Naive thymus-derived CD4-positive, alpha-beta T cell (primary cell): ENCODE results near the gene RHOG. TPM values are rescaled to one million over a fixed set of nuclear protein-coding genes. Genes with fewer than 3 reads are reported as not detected.

Experiments
- ATAC-seq: fragments of 150-1000 bp; cut with Tn5 transposase; 2 replicates; pipeline ENCODE4 v1.10.0; 2021; ENCODE audit warnings: mild to moderate bottlenecking, moderate library complexity
- CTCF ChIA-PET: fragments of 350-600 bp; sonication (Branson Sonifier 250); formaldehyde crosslinking; loops from one replicate; lab custom pipeline; 2021; ENCODE audit warnings: antibody characterized with exemption; lab: Charles Lee
- POLR2A ChIA-PET: fragments of 350-600 bp; sonication (Branson Sonifier 250); formaldehyde crosslinking; loops from one replicate; lab custom pipeline; 2021; ENCODE audit warnings: antibody characterized with exemption, inconsistent platforms; lab: Charles Lee
- DNase-seq, 9 donors: peaks; one replicate each; pipeline versions ENCODE4 v3.0.0 to v3.0.0-alpha.2; 2020 to 2022; ENCODE audit warnings: mixed read lengths in 1 of 9
- H3K27ac ChIP-seq: one replicate; pipeline ENCODE4 v1.7.0; 2013; ENCODE audit warnings: mild to moderate bottlenecking, low read depth, low read length, moderate library complexity
- H3K27me3 ChIP-seq, 2 donors: one replicate each; pipeline ENCODE4 v1.7.0; 2013; ENCODE audit warnings: low read length in 2 of 2, mild to moderate bottlenecking in 2 of 2, moderate library complexity in 2 of 2; ENCODE audit not compliant: control insufficient read depth in 2 of 2, insufficient read depth in 2 of 2
- H3K36me3 ChIP-seq, 3 experiments: 1 replicate in 2 of 3; 2 replicates in 1 of 3; pipeline ENCODE4 v1.7.0; 2013; ENCODE audit warnings: low read length in 3 of 3, mild to moderate bottlenecking in 3 of 3, moderate library complexity in 1 of 3; ENCODE audit not compliant: insufficient read depth in 3 of 3, control insufficient read depth in 2 of 3
- H3K4me1 ChIP-seq, 2 donors: one replicate each; pipeline ENCODE4 v1.7.0; 2013; ENCODE audit warnings: low read length in 2 of 2, mild to moderate bottlenecking in 2 of 2, moderate library complexity in 1 of 2; ENCODE audit not compliant: control insufficient read depth in 2 of 2, insufficient read depth in 2 of 2
- H3K4me3 ChIP-seq: 2 replicates; pipeline ENCODE4 v1.7.0; 2013; ENCODE audit warnings: mild to moderate bottlenecking, low read length
- H3K9me3 ChIP-seq, 3 experiments: 1 replicate in 2 of 3; 2 replicates in 1 of 3; pipeline ENCODE4 v1.7.0; 2013; ENCODE audit warnings: low read length in 3 of 3; ENCODE audit not compliant: control insufficient read depth in 2 of 3
- H3K27ac Mint-ChIP-seq, 9 donors: one replicate each; pipeline ENCODE4 v1.8.0; 2020 to 2022; ENCODE audit warnings: mixed read lengths in 9 of 9, mild to moderate bottlenecking in 8 of 9, moderate library complexity in 5 of 9, inconsistent platforms in 2 of 9
- H3K27me3 Mint-ChIP-seq, 5 donors: one replicate each; pipeline ENCODE4 v1.8.0; 2021 to 2022; ENCODE audit warnings: mixed read lengths in 5 of 5, mild to moderate bottlenecking in 1 of 5
- H3K36me3 Mint-ChIP-seq, 5 donors: one replicate each; pipeline ENCODE4 v1.8.0; 2020 to 2022; ENCODE audit warnings: mixed read lengths in 5 of 5, mild to moderate bottlenecking in 3 of 5, inconsistent platforms in 1 of 5
- H3K4me1 Mint-ChIP-seq, 7 donors: one replicate each; pipeline ENCODE4 v1.8.0; 2020 to 2022; ENCODE audit warnings: mixed read lengths in 7 of 7, mild to moderate bottlenecking in 3 of 7, inconsistent platforms in 1 of 7
- H3K4me3 Mint-ChIP-seq, 10 donors: one replicate each; pipeline ENCODE4 v1.8.0; 2020 to 2022; ENCODE audit warnings: mild to moderate bottlenecking in 10 of 10, mixed read lengths in 10 of 10, moderate library complexity in 6 of 10, inconsistent platforms in 2 of 10
- H3K9me3 Mint-ChIP-seq, 11 donors: one replicate each; pipeline ENCODE4 v1.8.0; 2020 to 2022; ENCODE audit warnings: mixed read lengths in 11 of 11, mild to moderate bottlenecking in 4 of 11, inconsistent platforms in 1 of 11, moderate library complexity in 1 of 11
- intact Hi-C, 2 donors: fragments of 100-400 bp; cut with micrococcal nuclease; formaldehyde crosslinking; loops; one replicate each; pipeline ENCODE4 v1.15.1; 2023
- polyA plus RNA-seq, 2 donors: library from polyadenylated mRNA; unstranded; fragments of 300-500 nt; fragmentation: Illumina TruSeq; gene quantifications; one replicate each; pipeline ENCODE4 v1.2.3, GENCODE V29; 2021
- total RNA-seq, 6 experiments: library from RNA in 5 of 6; stranded (reverse) in 5 of 6; gene quantifications; 1 replicate in 5 of 6; 2 replicates in 1 of 6; pipeline ENCODE4 v1.2.3 and lab custom pipeline; 2021 to 2026

Gene RHOG
- total and polyA plus RNA-seq, 7 experiments from 2014 or later = 89.4 to 220 (median 133) TPM

DNA sequence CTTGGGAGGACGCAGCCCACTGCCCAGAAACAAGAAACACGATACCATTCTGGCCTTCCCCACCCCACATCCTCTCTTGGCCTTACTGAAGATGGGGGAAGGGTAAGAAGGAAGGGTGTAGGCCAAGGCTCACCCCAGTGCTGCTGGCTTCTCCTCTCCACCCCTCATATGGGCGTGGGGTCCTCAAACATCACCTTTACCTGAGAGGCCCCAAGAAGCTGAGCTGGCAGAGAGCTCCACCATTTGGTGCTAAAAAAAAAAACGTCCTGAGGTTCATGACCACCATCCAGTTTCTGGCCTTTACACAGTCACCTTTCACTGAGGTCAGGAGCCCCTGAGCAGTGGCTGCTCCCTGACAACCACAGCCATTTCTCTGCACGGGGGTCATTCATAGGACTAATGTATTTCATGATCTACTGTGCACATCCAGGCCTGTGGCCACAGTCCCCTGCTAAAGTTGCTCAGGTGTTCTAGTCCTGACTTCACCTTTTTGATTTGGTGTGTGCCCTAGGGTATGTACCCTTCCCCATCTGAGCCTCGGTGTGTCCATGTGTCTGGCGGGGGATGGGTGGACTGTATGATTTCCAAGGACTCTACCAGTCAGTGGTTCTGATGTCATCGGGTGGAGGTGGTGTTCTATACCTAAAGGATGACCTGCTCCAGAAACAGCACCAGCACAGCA, 15.1 kb downstream of the RHOG start:
- peak overlapping the region; percentile 38 for H3K27ac ChIP-seq
- no peak overlapping the region for H3K4me3 ChIP-seq
- H3K27me3 Mint-ChIP-seq = no peaks in the 10 kb centered on the region
- H3K27me3 ChIP-seq = no peaks in the 10 kb centered on the region
- peaks cover 20 to 53% (median 48%) of the 10 kb centered on the region in 7 donors for H3K4me1 Mint-ChIP-seq
- H3K36me3 ChIP-seq = peaks cover 0 to 46% (median 5%) of the 10 kb centered on the region in 3 experiments
- ChIA-PET POLR2A (interaction anchor here (0.9 to 5.3 kb wide), 5 partner anchors 9 to 28 kb away, joined by 3 to 52 read pairs (median 7); partner anchors contain the start of gene RHOG), CTCF (interaction anchor here (0.6 to 4.0 kb wide), 9 partner anchors 10 to 248 kb away, joined by 3 to 20 read pairs (median 7); partner anchors contain the start of gene RHOG)
- peak overlapping the region; percentile 33 to 96 (median 87) for H3K27ac Mint-ChIP-seq
- ATAC-seq (peak; percentile 11), DNase-seq (no peak)
- intact Hi-C loops = loop anchor here in 1 of 2 donors (2.0 kb wide), 1 partner anchor 29 kb away; the partner anchor contains the start of gene NUP98
- peaks cover 0 to 24% (median 12%) of the 10 kb centered on the region in 5 donors for H3K36me3 Mint-ChIP-seq
- H3K4me3 Mint-ChIP-seq = no peak overlapping the region
- H3K4me1 ChIP-seq = peaks cover 13 to 20% of the 10 kb centered on the region in 2 donors
- H3K9me3 ChIP-seq = no peaks in the 10 kb centered on the region
- no peaks in the 10 kb centered on the region for H3K9me3 Mint-ChIP-seq

DNA sequence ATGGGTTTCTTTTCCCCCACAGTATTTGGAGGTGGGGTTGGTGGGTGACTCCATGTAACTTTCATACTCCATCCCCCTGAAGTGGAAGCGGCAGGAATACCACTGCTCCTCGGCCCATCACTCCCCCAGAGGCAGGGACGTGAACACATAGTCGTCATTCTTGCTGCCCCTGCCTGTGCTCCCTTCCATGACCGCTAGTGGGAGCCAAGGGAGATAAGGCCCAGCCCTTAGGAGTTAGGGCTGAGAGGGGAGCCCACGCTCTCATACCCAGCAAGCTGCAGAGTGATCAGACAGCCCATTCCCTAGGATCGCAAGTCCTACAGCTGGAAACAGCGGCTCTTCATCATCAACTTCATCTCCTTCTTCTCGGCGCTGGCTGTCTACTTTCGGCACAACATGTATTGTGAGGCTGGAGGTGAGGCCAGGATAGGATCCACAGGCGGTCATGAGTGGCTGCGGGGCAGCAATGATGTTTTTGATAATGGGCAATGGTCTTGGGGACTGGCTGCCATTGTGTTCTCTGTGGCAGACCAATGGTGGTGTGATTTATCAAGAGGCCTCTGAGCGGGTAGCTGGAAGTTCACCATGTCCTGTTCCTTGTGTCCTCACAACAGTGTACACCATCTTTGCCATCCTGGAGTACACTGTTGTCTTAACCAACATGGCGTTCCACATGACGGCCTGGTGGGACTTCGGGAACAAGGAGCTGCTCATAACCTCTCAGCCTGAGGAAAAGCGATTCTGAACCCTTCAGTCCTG, 15.9 kb downstream of the RHOG start:
- H3K4me3 Mint-ChIP-seq = no peak overlapping the region
- DNase-seq = peak; percentile 65 to 83 (median 77)
- Histone ChIP-seq H3K27ac (peak overlapping the region; percentile 38), H3K4me1 (peaks cover 13 to 14% of the 10 kb centered on the region in 2 donors), H3K4me3 (no peak overlapping the region), H3K9me3 (no peaks in the 10 kb centered on the region), H3K36me3 (peaks cover 0 to 40% (median 5%) of the 10 kb centered on the region in 3 experiments), H3K27me3 (no peaks in the 10 kb centered on the region)
- peak overlapping the region; percentile 60 to 96 (median 87) for H3K27ac Mint-ChIP-seq
- ATAC-seq = peak; percentile 97
- CTCF ChIA-PET = interaction anchor here (0.6 to 4.0 kb wide), 8 partner anchors 11 to 249 kb away, joined by 3 to 20 read pairs (median 7); partner anchors contain the start of gene RHOG
- H3K4me1 Mint-ChIP-seq = peaks cover 15 to 46% (median 44%) of the 10 kb centered on the region in 7 donors
- H3K9me3 Mint-ChIP-seq = no peaks in the 10 kb centered on the region
- intact Hi-C loops = loop anchor here (1.0 to 2.0 kb wide), 7 partner anchors 9 to 247 kb away; partner anchors contain the start of gene NUP98 (in 1 of the 2)
- POLR2A ChIA-PET = interaction anchor here (0.6 to 5.3 kb wide), 4 partner anchors 10 to 30 kb away, joined by 3 to 52 read pairs (median 6); partner anchors contain the start of genes RHOG and STIM1
- no peaks in the 10 kb centered on the region for H3K27me3 Mint-ChIP-seq
- H3K36me3 Mint-ChIP-seq = peaks cover 0 to 20% (median 12%) of the 10 kb centered on the region in 5 donors

DNA sequence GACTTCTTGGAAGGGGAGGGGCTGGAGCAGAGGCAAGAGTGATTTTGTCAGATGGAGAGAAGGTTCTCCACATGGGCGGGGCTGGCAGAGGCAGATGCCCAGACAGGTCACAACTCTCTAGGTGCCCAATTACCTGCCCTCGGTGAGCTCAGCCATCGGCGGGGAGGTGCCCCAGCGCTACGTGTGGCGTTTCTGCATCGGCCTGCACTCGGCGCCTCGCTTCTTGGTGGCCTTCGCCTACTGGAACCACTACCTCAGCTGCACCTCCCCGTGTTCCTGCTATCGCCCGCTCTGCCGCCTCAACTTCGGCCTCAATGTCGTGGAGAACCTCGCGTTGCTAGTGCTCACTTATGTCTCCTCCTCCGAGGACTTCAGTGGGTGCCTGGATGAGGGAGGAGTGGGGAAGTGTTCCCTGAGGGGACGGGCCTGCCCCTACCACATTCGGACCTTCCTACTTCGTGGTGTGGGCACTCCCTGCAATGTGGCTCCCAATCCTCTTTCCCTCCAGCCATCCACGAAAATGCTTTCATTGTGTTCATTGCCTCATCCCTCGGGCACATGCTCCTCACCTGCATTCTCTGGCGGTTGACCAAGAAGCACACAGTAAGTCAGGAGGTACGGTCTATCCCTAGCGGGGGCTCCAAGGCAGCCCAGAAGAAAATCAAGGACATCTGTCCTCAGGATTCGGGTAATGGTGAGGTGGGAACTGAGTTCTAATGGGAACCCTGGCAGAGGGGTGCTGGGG, 16.8 kb downstream of the RHOG start:
- ATAC-seq (no peak), DNase-seq (no peak)
- Mint-ChIP-seq H3K4me3 (no peak overlapping the region), H3K4me1 (peaks cover 12 to 46% (median 43%) of the 10 kb centered on the region in 7 donors), H3K27ac (peak overlapping the region; percentile 60 to 96 (median 87)), H3K36me3 (peaks cover 0 to 20% (median 12%) of the 10 kb centered on the region in 5 donors), H3K9me3 (no peaks in the 10 kb centered on the region), H3K27me3 (no peaks in the 10 kb centered on the region)
- no peak overlapping the region for H3K4me3 ChIP-seq
- ChIA-PET POLR2A (interaction anchor here (0.6 to 5.3 kb wide), 6 partner anchors 9 to 31 kb away, joined by 3 to 52 read pairs (median 6); partner anchors contain the start of genes PGAP2, RHOG and STIM1), CTCF (interaction anchor here (1.1 to 3.3 kb wide), 3 partner anchors 18 to 41 kb away, joined by 3 to 12 read pairs (median 7); partner anchors contain the start of gene RHOG)
- no peak overlapping the region for H3K27ac ChIP-seq
- peaks cover 13% of the 10 kb centered on the region in 2 donors for H3K4me1 ChIP-seq
- peaks cover 0 to 31% (median 5%) of the 10 kb centered on the region in 3 experiments for H3K36me3 ChIP-seq
- H3K9me3 ChIP-seq = no peaks in the 10 kb centered on the region
- intact Hi-C loops = loop anchor here (1.0 to 2.0 kb wide), 7 partner anchors 10 to 248 kb away; partner anchors contain the start of gene NUP98 (in 1 of the 2)
- no peaks in the 10 kb centered on the region for H3K27me3 ChIP-seq

DNA sequence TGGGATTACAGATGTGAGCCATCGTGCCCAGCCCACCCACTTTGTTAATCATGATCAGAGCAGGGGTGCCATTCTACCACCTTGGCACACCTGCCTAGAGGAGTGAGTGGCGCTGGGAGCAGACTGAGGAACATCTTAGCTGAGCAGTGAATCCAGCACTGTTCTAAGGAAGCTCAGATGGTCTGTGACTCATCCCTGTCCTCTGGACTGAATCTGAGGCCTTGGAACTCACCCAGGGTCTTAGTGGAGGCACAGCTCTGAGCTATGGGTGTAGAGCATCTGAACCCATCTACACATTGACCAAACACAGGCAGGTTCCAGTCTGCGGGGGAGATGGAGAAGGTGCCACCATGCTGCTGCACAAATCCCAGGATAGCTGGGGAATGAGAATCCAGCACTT, 17.5 kb downstream of the RHOG start:
- H3K27ac Mint-ChIP-seq = peak overlapping the region in 5 of 9 donors; percentile 17 to 87 (median 71)
- Histone ChIP-seq H3K36me3 (peaks cover 0 to 28% (median 5%) of the 10 kb centered on the region in 3 experiments), H3K4me1 (peaks cover 13% of the 10 kb centered on the region in 2 donors), H3K27ac (no peak overlapping the region), H3K27me3 (no peaks in the 10 kb centered on the region), H3K4me3 (no peak overlapping the region), H3K9me3 (no peaks in the 10 kb centered on the region)
- ChIA-PET CTCF (interaction anchor here (0.7 to 3.3 kb wide), 4 partner anchors 11 to 42 kb away, joined by 3 to 12 read pairs (median 6); partner anchors contain the start of gene RHOG), POLR2A (interaction anchor here (1.0 to 5.3 kb wide), 5 partner anchors 10 to 31 kb away, joined by 5 to 52 read pairs (median 6); partner anchors contain the start of genes PGAP2 and RHOG)
- DNase-seq (no peak), ATAC-seq (no peak)
- H3K4me1 Mint-ChIP-seq = peaks cover 12 to 45% (median 43%) of the 10 kb centered on the region in 7 donors
- H3K27me3 Mint-ChIP-seq = no peaks in the 10 kb centered on the region
- no peaks in the 10 kb centered on the region for H3K9me3 Mint-ChIP-seq
- H3K4me3 Mint-ChIP-seq = no peak overlapping the region
- H3K36me3 Mint-ChIP-seq = peaks cover 0 to 20% (median 11%) of the 10 kb centered on the region in 5 donors
- intact Hi-C loops = no loop called here

DNA sequence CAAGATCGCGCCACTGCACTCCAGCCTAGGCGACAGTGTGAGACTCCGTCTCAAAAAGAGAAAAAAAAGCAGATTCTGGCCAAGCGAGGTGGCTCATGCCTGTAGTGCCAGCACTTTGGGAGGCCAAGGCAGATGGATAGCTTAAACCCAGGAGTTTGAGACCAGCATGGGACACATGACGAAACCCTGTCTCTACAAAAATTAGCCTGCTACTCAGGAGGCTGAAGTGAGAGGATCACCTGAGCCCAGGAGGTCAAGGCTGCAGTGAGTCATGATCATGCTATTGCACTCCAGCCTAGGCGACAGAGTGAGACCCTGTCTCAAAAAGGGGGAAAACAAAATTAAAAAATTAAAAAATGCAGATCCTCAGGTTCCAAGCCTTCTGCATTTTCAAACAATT, 18.4 kb downstream of the RHOG start:
- Histone ChIP-seq H3K9me3 (no peaks in the 10 kb centered on the region), H3K27ac (no peak overlapping the region), H3K27me3 (no peaks in the 10 kb centered on the region), H3K36me3 (peaks cover 0 to 18% (median 5%) of the 10 kb centered on the region in 3 experiments), H3K4me1 (peaks cover 13% of the 10 kb centered on the region in 2 donors), H3K4me3 (no peak overlapping the region)
- ATAC-seq (no peak), DNase-seq (no peak)
- H3K4me1 Mint-ChIP-seq = peaks cover 12 to 37% (median 35%) of the 10 kb centered on the region in 7 donors
- no peak overlapping the region for H3K4me3 Mint-ChIP-seq
- intact Hi-C loops = no loop called here
- peaks cover 0 to 14% (median 4%) of the 10 kb centered on the region in 5 donors for H3K36me3 Mint-ChIP-seq
- H3K27ac Mint-ChIP-seq = peak overlapping the region in 2 of 9 donors; percentile 39 to 59
- H3K9me3 Mint-ChIP-seq = no peaks in the 10 kb centered on the region
- H3K27me3 Mint-ChIP-seq = no peaks in the 10 kb centered on the region
- CTCF ChIA-PET = interaction anchor here (0.8 to 3.3 kb wide), 2 partner anchors 27 to 251 kb away, joined by 3 to 12 read pairs; no protein-coding TSS in a partner anchor
- POLR2A ChIA-PET = interaction anchor here (0.6 to 5.3 kb wide), 5 partner anchors 9 to 426 kb away, joined by 3 to 52 read pairs (median 6); partner anchors contain the start of genes PGAP2 and RHOG
